Glomerular visceral epithelial cell (primary cell): ENCODE measurements around the gene AGGF1.
"Not testable (repeated sequence)": the region's sequence is repeated elsewhere in the genome, so short reads cannot be mapped to it uniquely, and the experiment has no call there.

Experiments used
- DNase-seq: peaks from one replicate; pipeline ENCODE4 v3.0.0-alpha.2; 2016; ENCODE audit errors: extremely low spot score

AGGF1 gene

GRCh38 chr5:77086368-77086688 is 56.1 kb downstream of the AGGF1 start:
- no peak for DNase-seq

GRCh38 chr5:77086689-77087483 is 56.7 kb downstream of the AGGF1 start, which contains the start of gene ZBED3:
ZBED3 (minus strand) TSS chr5:77087285; CDS start chr5:77077878, 9,407 bp downstream.
- peak; percentile 81 for DNase-seq

DNA sequence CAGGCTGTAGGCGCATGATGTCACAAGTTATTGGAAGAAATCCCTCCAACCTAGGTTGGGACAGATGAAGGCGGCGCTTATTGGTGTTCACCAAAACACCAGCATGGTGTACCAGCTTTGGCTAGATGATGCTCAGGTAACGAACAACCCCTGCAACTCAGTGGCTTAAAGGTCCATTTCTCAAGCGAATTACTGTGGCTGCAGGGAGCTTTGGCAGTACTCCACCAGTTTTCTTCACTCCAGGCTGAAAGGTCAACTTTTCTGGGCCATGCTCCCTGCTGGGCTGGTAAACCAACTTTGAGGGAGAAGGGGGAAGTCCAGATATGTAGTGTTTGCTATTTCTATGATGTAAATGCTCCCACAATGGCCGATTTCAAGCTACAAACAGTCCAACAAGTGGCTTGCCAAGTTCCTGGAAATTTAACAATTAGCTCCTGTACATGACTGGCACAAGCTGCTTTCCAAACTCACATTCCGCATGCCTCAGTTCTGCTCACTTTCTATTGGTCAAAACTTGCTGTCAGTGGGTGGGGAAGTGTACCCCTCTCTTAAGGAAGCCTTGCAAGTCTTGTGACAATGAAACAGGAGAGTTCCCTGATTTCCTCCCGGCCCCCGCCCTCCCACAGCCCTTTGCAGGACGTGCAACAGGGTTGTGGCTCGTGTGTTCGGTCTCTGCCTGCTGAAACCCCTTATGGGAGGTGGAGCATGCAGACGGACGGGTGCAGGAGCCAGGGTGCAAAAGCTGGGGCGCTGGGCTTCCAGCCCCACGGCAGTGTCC is 57.5 kb downstream of the AGGF1 start:
- peak; percentile 36 for DNase-seq

GRCh38 chr5:77095189-77095588 is 65.0 kb downstream of the AGGF1 start:
- DNase-seq: no peak

DNA sequence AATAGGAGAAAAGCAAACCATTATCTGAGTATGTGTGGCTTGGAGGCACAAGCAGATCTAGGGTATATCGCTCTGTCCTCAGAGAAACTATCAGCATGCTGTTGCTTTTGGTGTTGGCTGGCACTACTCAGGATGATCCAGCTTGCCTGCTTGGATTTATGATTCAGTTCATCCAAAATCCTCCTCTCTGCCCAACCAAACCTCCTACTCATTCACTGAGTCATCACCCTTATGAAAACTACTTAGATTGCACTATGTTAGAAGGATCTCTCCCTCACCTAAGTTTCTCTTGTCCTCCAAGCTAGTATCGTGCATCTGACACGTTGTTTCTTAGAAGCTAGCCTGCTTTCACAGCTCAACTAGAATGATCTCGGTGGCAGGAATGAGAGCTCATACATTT is 71.1 kb downstream of the AGGF1 start:
- DNase-seq: peak; percentile 18

- DNase-seq: no peak
These were observed 72.3 kb downstream of the AGGF1 start for GRCh38 chr5:77102549-77102948.

DNA sequence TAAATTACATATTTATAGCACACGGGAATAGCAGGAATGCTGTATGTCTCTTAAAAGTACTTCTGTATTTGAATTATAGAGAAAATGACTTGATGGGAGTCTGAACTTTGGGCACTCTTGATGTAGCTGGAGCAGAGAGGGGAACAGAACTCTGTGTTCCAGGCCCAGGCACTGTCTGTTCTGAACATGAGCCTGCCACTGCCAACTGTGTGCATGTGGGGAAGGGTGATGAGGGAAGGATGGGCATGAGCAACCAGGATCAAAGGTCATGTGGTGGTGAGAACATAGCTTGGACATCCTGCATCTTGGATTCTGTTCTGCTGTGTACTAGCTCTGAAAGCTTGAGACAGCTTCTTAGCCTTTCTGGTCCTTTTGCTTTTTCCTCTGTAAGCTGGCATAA is 73.3 kb downstream of the AGGF1 start:
- no peak for DNase-seq

GRCh38 chr5:77104813-77105212 is 74.6 kb downstream of the AGGF1 start:
- DNase-seq: no peak

DNA sequence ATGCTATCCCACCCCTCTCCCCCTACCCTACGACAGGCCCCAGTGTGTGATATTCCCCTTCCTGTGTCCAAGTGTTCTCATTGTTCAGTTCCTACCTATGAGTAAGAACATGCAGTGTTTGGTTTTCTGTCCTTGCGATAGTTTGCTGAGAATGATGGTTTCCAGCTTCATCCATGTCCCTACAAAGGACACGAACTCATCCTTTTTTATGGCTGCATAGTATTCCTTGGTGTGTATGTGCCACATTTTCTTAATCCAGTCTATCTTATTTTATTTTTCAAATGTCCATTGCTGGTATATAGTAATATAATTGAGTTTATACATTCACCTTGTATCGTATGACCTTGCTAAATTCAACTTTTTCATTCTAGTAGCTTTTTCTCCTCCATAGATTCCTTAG is 76.8 kb downstream of the AGGF1 start:
- DNase-seq: not testable (repeated sequence)
